BLaER1 treated with 17β-estradiol and CSF1 and Interleukin-3, amounts not matched to agents 10 nM and 100 nM (cell line): ENCODE data around the gene PER1.
A peak's percentile ranks its signal among the peaks of the same experiment; 100 is the strongest.

Source experiments
- H3K27ac ChIP-seq, 11 experiments: shearing (Covaris generic); formaldehyde crosslinking; 2 replicates each; pipeline ENCODE4 v1.8.1; 2022
- H3K27me3 ChIP-seq, 11 experiments: shearing (Covaris generic); formaldehyde crosslinking; 2 replicates each; pipeline ENCODE4 v1.8.1; 2022
- H3K36me3 ChIP-seq, 11 experiments: shearing (Covaris generic); formaldehyde crosslinking; 2 replicates each; pipeline ENCODE4 v1.8.1; 2022
- H3K4me1 ChIP-seq, 10 experiments: shearing (Covaris generic); formaldehyde crosslinking; 2 replicates each; pipeline ENCODE4 v1.8.1; 2022
- H3K4me2 ChIP-seq, 11 experiments: shearing (Covaris generic); formaldehyde crosslinking; 2 replicates each; pipeline ENCODE4 v1.8.1; 2022
- H3K4me3 ChIP-seq, 10 experiments: shearing (Covaris generic); formaldehyde crosslinking; 2 replicates each; pipeline ENCODE4 v1.8.1; 2022
- H3K9ac ChIP-seq, 11 experiments: shearing (Covaris generic); formaldehyde crosslinking; 2 replicates each; pipeline ENCODE4 v1.8.1; 2022
- H3K9me3 ChIP-seq, 11 experiments: shearing (Covaris generic); formaldehyde crosslinking; replicated peaks in 1 of 11; 2 replicates each; pipeline ENCODE4 v1.8.1; 2022
- H4K20me1 ChIP-seq, 11 experiments: shearing (Covaris generic); formaldehyde crosslinking; 2 replicates each; pipeline ENCODE4 v1.8.1; 2022
- Cebpa-rat ChIP-seq, 11 experiments: shearing (Covaris generic); IDR thresholded peaks; 2 replicates each; pipeline ENCODE4 v1.8.1; 2022

PER1 gene

GRCh38 chr17:8159032-8159400 lies 6.8 kb upstream of the PER1 start:
- H3K4me1 ChIP-seq: peaks cover 68 to 80% (median 76%) of the 10 kb centered on the region in 10 experiments
- H3K4me3 ChIP-seq: no peak overlapping the region
- H3K36me3 ChIP-seq: peaks cover 13 to 30% (median 21%) of the 10 kb centered on the region in 11 experiments; a peak in 20 of 22 replicates
- H3K9ac ChIP-seq: peak overlapping the region in 6 of 11 experiments; percentile 7 to 100 (median 45); a peak in 3 of 22 replicates
- H3K4me2 ChIP-seq: peak overlapping the region in 10 of 11 experiments; percentile 27 to 100 (median 100); a peak in 12 of 22 replicates
- H3K27me3 ChIP-seq: no peaks in the 10 kb centered on the region
- H3K9me3 ChIP-seq: no peaks in the 10 kb centered on the region
- peaks cover 10 to 45% (median 26%) of the 10 kb centered on the region in 11 experiments; a peak in 17 of 22 replicates for H4K20me1 ChIP-seq
- TF ChIP-seq Cebpa-rat (IDR thresholded peaks at IDR 0.05): no peak
- no peak overlapping the region for H3K27ac ChIP-seq

GRCh38 chr17:8158267-8159031 lies 6.2 kb upstream of the PER1 start:
- Histone ChIP-seq H3K9ac (peak overlapping the region in 10 of 11 experiments; percentile 36 to 67 (median 44); a peak in 18 of 22 replicates), H3K4me2 (peak overlapping the region; percentile 24 to 91 (median 54); a peak in 20 of 22 replicates), H3K27ac (peak overlapping the region in 10 of 11 experiments; percentile 24 to 88 (median 60); a peak in 17 of 22 replicates), H3K4me1 (peaks cover 68 to 80% (median 76%) of the 10 kb centered on the region in 10 experiments), H3K4me3 (peak overlapping the region in 2 of 10 experiments; percentile 25 to 39; a peak in 3 of 20 replicates), H3K36me3 (peaks cover 13 to 30% (median 21%) of the 10 kb centered on the region in 11 experiments; a peak in 20 of 22 replicates), H4K20me1 (peaks cover 10 to 45% (median 26%) of the 10 kb centered on the region in 11 experiments; a peak in 17 of 22 replicates), H3K27me3 (no peaks in the 10 kb centered on the region), H3K9me3 (no peaks in the 10 kb centered on the region)
- no peak for TF ChIP-seq Cebpa-rat (IDR thresholded peaks at IDR 0.05)

GRCh38 chr17:8156246-8156992 lies 4.2 kb upstream of the PER1 start:
- Histone ChIP-seq H3K27ac (peak overlapping the region; percentile 73 to 97 (median 86)), H3K27me3 (no peaks in the 10 kb centered on the region), H3K4me1 (peaks cover 68 to 82% (median 76%) of the 10 kb centered on the region in 10 experiments), H3K9ac (peak overlapping the region; percentile 77 to 94 (median 83)), H3K4me3 (peak overlapping the region; percentile 51 to 70 (median 59)), H3K36me3 (peaks cover 12 to 27% (median 19%) of the 10 kb centered on the region in 11 experiments; a peak in 20 of 22 replicates), H3K4me2 (peak overlapping the region; percentile 85 to 99 (median 97)), H4K20me1 (peaks cover 7 to 42% (median 19%) of the 10 kb centered on the region in 11 experiments; a peak in 17 of 22 replicates), H3K9me3 (no peaks in the 10 kb centered on the region)
- TF ChIP-seq Cebpa-rat (IDR thresholded peaks at IDR 0.05): no peak

GRCh38 chr17:8155996-8156245 lies 3.7 kb upstream of the PER1 start:
- TF ChIP-seq Cebpa-rat (IDR thresholded peaks at IDR 0.05): no peak
- no peaks in the 10 kb centered on the region for H3K9me3 ChIP-seq
- peak overlapping the region; percentile 54 to 94 (median 72) for H3K9ac ChIP-seq
- peaks cover 64 to 82% (median 73%) of the 10 kb centered on the region in 10 experiments for H3K4me1 ChIP-seq
- peaks cover 8 to 22% (median 14%) of the 10 kb centered on the region in 11 experiments; a peak in 20 of 22 replicates for H3K36me3 ChIP-seq
- H3K27me3 ChIP-seq: no peaks in the 10 kb centered on the region
- peaks cover 7 to 39% (median 16%) of the 10 kb centered on the region in 11 experiments; a peak in 19 of 22 replicates for H4K20me1 ChIP-seq
- H3K4me2 ChIP-seq: peak overlapping the region; percentile 82 to 99 (median 97)
- peak overlapping the region; percentile 23 to 97 (median 69) for H3K27ac ChIP-seq
- H3K4me3 ChIP-seq: peak overlapping the region; percentile 51 to 66 (median 56)

- no peaks in the 10 kb centered on the region for H3K27me3 ChIP-seq
- H3K27ac ChIP-seq: peak overlapping the region; percentile 23 to 97 (median 69)
- H3K4me1 ChIP-seq: peaks cover 64 to 82% (median 73%) of the 10 kb centered on the region in 10 experiments
- H3K9ac ChIP-seq: peak overlapping the region; percentile 54 to 94 (median 72)
- H4K20me1 ChIP-seq: peaks cover 12 to 39% (median 20%) of the 10 kb centered on the region in 11 experiments
- peaks cover 8 to 21% (median 13%) of the 10 kb centered on the region in 11 experiments; a peak in 21 of 22 replicates for H3K36me3 ChIP-seq
- H3K4me2 ChIP-seq: peak overlapping the region; percentile 82 to 99 (median 97)
- H3K4me3 ChIP-seq: peak overlapping the region; percentile 51 to 66 (median 56)
- no peak for TF ChIP-seq Cebpa-rat (IDR thresholded peaks at IDR 0.05)
- H3K9me3 ChIP-seq: no peaks in the 10 kb centered on the region
Measured at GRCh38 chr17:8155231-8155995, 3.2 kb upstream of the PER1 start.

GRCh38 chr17:8154608-8155155 lies 2.5 kb upstream of the PER1 start:
- H3K27ac ChIP-seq: peak overlapping the region; percentile 27 to 97 (median 86); a peak in 19 of 22 replicates
- peak overlapping the region; percentile 47 to 94 (median 72) for H3K9ac ChIP-seq
- H3K27me3 ChIP-seq: no peaks in the 10 kb centered on the region
- H3K9me3 ChIP-seq: no peaks in the 10 kb centered on the region
- H3K36me3 ChIP-seq: peaks cover 10 to 22% (median 15%) of the 10 kb centered on the region in 11 experiments
- peaks cover 64 to 81% (median 73%) of the 10 kb centered on the region in 10 experiments for H3K4me1 ChIP-seq
- no peak for TF ChIP-seq Cebpa-rat (IDR thresholded peaks at IDR 0.05)
- H3K4me2 ChIP-seq: peak overlapping the region; percentile 82 to 99 (median 97)
- H4K20me1 ChIP-seq: peaks cover 18 to 39% (median 20%) of the 10 kb centered on the region in 11 experiments
- H3K4me3 ChIP-seq: peak overlapping the region in 4 of 10 experiments; percentile 6 to 64 (median 17); a peak in 4 of 20 replicates

GRCh38 chr17:8153957-8154607 lies 1.9 kb upstream of the PER1 start:
- peaks cover 58 to 76% (median 67%) of the 10 kb centered on the region in 10 experiments for H3K4me1 ChIP-seq
- H3K36me3 ChIP-seq: peaks cover 11 to 22% (median 16%) of the 10 kb centered on the region in 11 experiments
- H3K9ac ChIP-seq: peak overlapping the region; percentile 47 to 94 (median 72)
- H4K20me1 ChIP-seq: peaks cover 15 to 39% (median 21%) of the 10 kb centered on the region in 11 experiments
- H3K27ac ChIP-seq: peak overlapping the region; percentile 27 to 97 (median 87)
- H3K9me3 ChIP-seq: no peaks in the 10 kb centered on the region
- peak overlapping the region in 6 of 10 experiments; percentile 5 to 64 (median 14); a peak in 5 of 20 replicates for H3K4me3 ChIP-seq
- H3K27me3 ChIP-seq: no peaks in the 10 kb centered on the region
- peak overlapping the region; percentile 82 to 99 (median 97) for H3K4me2 ChIP-seq
- TF ChIP-seq Cebpa-rat (IDR thresholded peaks at IDR 0.05): no peak
